ENCODE measurements around the gene EFCAB7.

DNA sequence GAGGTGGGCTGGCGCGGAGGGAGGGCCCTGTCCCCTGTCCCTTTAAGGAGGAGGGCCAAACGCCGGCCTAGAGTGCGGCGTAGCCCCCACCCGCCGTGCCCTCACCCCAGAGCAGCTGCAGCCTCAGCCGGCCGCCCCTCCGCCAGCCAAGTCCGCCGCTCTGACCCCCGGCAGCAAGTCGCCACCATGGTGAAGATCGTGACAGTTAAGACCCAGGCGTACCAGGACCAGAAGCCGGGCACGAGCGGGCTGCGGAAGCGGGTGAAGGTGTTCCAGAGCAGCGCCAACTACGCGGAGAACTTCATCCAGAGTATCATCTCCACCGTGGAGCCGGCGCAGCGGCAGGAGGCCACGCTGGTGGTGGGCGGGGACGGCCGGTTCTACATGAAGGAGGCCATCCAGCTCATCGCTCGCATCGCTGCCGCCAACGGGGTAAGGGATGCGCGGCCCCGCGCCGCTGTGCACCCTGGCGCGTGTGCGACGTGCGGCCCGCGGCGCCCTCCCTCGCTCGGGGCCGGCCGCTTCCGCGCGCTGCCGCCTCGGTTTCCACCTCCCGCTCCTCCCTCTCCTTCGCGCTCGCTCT, 70.1 kb downstream of the EFCAB7 start, which contains the start of gene PGM1:
- TF ChIP-seq GATA3 (IDR thresholded peaks at IDR 0.05; ENCODE audit: low read depth, low read length) (no peak), GATA2 (IDR thresholded peaks at IDR 0.05; ENCODE audit: low read depth, low read length) (no peak)

Data from SH-SY5Y (cell line).